ENCODE measurements around the gene ART4. TPM values are rescaled to one million over a fixed set of nuclear protein-coding genes. Genes with fewer than 3 reads are reported as not detected.

ART4 gene
- total and polyA plus RNA-seq, 2 donors (not counting 3 experiments of a cell fraction or from before 2014, with no cell fraction given) = 12.5 to 54.7 TPM

DNA sequence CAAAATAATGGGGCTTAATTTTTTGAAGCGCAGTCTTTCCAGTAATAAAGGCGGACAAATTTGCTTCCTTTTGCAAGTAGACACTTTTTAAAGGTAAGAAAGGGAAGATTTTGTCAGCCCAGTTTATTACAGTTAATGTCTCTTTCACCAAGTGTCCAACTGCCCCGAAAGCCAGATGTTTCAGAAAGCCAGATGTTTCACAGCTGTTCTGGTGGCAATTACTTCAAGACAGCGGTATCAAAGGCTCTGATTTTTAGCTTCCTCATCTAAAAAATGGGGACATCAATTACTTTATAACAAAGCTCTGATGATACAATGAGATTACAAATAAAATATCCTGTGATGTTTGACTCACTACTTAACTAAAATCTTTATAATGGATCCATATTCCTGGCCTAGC lies 41.1 kb downstream of the ART4 start:
- peak overlapping the region; percentile 76 to 98 (median 97) for H3K4me3 ChIP-seq (replicated peaks in 1 of 3; ENCODE audit: insufficient read depth in 1 of 3, low read depth in 1 of 3, low read length in 3 of 3)
- BruUV-seq (replicated peaks) = no TSS peak
- no peak for DNase-seq (ENCODE audit: low read depth, low spot score)
- intact Hi-C loops (cut with micrococcal nuclease) = no loop called here
- no peaks in the 10 kb centered on the region for H4K20me1 ChIP-seq (replicated peaks; ENCODE audit: control insufficient read depth, extremely low read depth, insufficient read depth, low read length)
- peak overlapping the region; percentile 97 for H3K9ac ChIP-seq (replicated peaks; ENCODE audit: extremely low read depth, insufficient read depth, low read length)
- H3K79me2 ChIP-seq (ENCODE audit: control insufficient read depth, insufficient read depth, low read length) = peaks cover 49% of the 10 kb centered on the region
- H3K27me3 ChIP-seq (ENCODE audit: control insufficient read depth in 2 of 2, insufficient read depth in 2 of 2, low read length in 2 of 2) = no peaks in the 10 kb centered on the region
- peaks cover 7 to 14% of the 10 kb centered on the region in 2 experiments for H3K36me3 ChIP-seq (ENCODE audit: control insufficient read depth in 2 of 2, extremely low read depth in 1 of 2, insufficient read depth in 2 of 2, low read length in 2 of 2)
- dilution Hi-C loops (cut with MboI; ENCODE audit: extremely low pct_ligation_motif_present, low sequenced_read_pairs) = no loop called here
- no peaks in the 10 kb centered on the region for H3K9me1 ChIP-seq (replicated peaks; ENCODE audit: control insufficient read depth, extremely low read depth, insufficient read depth, low read length)
- POLR2A ChIA-PET = interaction anchor here (0.7 to 1.2 kb wide), 2 partner anchors 9 to 42 kb away, joined by 3 to 6 read pairs; no protein-coding TSS in a partner anchor
- peaks cover 17% of the 10 kb centered on the region for H3K4me1 ChIP-seq (ENCODE audit: control insufficient read depth, extremely low read depth, insufficient read depth, low read length)
- peak overlapping the region; percentile 90 for H3K27ac ChIP-seq (ENCODE audit: insufficient read depth, low read depth, low read length)
- CTCF ChIA-PET = interaction anchor here (1.1 to 3.2 kb wide), 8 partner anchors 9 to 419 kb away, joined by 5 to 20 read pairs (median 6); partner anchors contain the start of gene RERG
- no peak overlapping the region for H2AFZ ChIP-seq (ENCODE audit: low read depth, low read length)
- H3K4me2 ChIP-seq (ENCODE audit: insufficient read depth, low read length) = peak overlapping the region; percentile 80
- no peaks in the 10 kb centered on the region for H3K9me3 ChIP-seq (replicated peaks; ENCODE audit: control insufficient read depth, insufficient read depth, low read length)
- no peak for FAIRE-seq
- TF ChIP-seq GATA2 (IDR thresholded peaks at IDR 0.05; ENCODE audit: insufficient read depth, insufficient read length, low read depth, low read length) = no peak
- TF ChIP-seq POLR2AphosphoS5 (IDR thresholded peaks at IDR 0.05; ENCODE audit: insufficient read depth, low read depth, low read length) = no peak
- TF ChIP-seq, protein P1, sequence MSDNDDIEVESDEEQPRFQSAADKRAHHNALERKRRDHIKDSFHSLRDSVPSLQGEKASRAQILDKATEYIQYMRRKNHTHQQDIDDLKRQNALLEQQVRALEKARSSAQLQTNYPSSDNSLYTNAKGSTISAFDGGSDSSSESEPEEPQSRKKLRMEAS (IDR thresholded peaks at IDR 0.05; ENCODE audit: insufficient read depth, insufficient read length) = no peak
- no peak for TF ChIP-seq POLR2A (IDR thresholded peaks at IDR 0.05; ENCODE audit: low read depth, low read length)
- no peak for TF ChIP-seq CTCF (IDR thresholded peaks at IDR 0.05; ENCODE audit: extremely low read depth in 1 of 2, insufficient read depth in 1 of 2, low read depth in 1 of 2, low read length in 2 of 2)
- no peak for TF ChIP-seq EZH2 (IDR thresholded peaks at IDR 0.05; ENCODE audit: borderline replicate concordance, low read depth, low read length, severe bottlenecking)
- no peak for TF ChIP-seq FOS (IDR thresholded peaks at IDR 0.05; ENCODE audit: borderline replicate concordance, insufficient read depth, low read length)
